Astrocyte of the cerebellum (primary cell): ENCODE data around the gene LRRC27.

Experiments used
- DNase-seq: peaks from one replicate; pipeline ENCODE4 v3.0.0-alpha.2; 2011; ENCODE audit warnings: low read depth
- H3K4me3 ChIP-seq: 2 replicates; pipeline ENCODE4 v1.5.1; 2011; ENCODE audit warnings: mild to moderate bottlenecking, low read depth, low read length, moderate library complexity
- CTCF ChIP-seq: IDR thresholded peaks from 2 replicates; pipeline ENCODE4 v1.5.1; 2012; ENCODE audit warnings: low read length, low read depth, moderate library complexity, mild to moderate bottlenecking; ENCODE audit errors: missing control alignments
- in situ Hi-C: cut with HindIII; loops from 2 replicates; pipeline ENCODE4 v1.10.0; 2017; ENCODE audit warnings: low sequenced_read_pairs

LRRC27 gene

GRCh38 chr10:132392811-132393694, 61.1 kb downstream of the LRRC27 start:
- no peak for DNase-seq
- in situ Hi-C loops = no loop called here
- TF ChIP-seq CTCF = no peak
- H3K4me3 ChIP-seq = no peak overlapping the region

GRCh38 chr10:132393695-132394181, 61.7 kb downstream of the LRRC27 start:
- in situ Hi-C loops = no loop called here
- H3K4me3 ChIP-seq = no peak overlapping the region
- DNase-seq = no peak
- no peak for TF ChIP-seq CTCF

- no peak for TF ChIP-seq CTCF
- in situ Hi-C loops = no loop called here
- H3K4me3 ChIP-seq = no peak overlapping the region
These were observed 62.3 kb downstream of the LRRC27 start for GRCh38 chr10:132394201-132394811.

GRCh38 chr10:132394936-132395703, 63.1 kb downstream of the LRRC27 start:
- in situ Hi-C loops = no loop called here
- DNase-seq = no peak
- H3K4me3 ChIP-seq = no peak overlapping the region
- TF ChIP-seq CTCF = no peak

More at GRCh38 chr10:132394201-132394811, 62.3 kb downstream of the LRRC27 start:
- no peak for DNase-seq

- no peak for TF ChIP-seq CTCF
- peak overlapping the region; percentile 30 for H3K4me3 ChIP-seq
- in situ Hi-C loops = no loop called here
- no peak for DNase-seq
These were observed 63.9 kb downstream of the LRRC27 start for GRCh38 chr10:132395704-132396493.
